CD4-positive, alpha-beta T cell treated with Interleukin-6 at 100 ng/mL for 8 hours (primary cell): Measurements from ENCODE around the gene KLHL9.

Source experiments
- DNase-seq: peaks from one replicate; pipeline ENCODE4 v3.0.0-alpha.2; 2020; ENCODE audit warnings: mixed read lengths, low spot score

The KLHL9 gene

GRCh38 chr9:21317956-21318923, 17.0 kb downstream of the KLHL9 start:
- peak; percentile 28 for DNase-seq

GRCh38 chr9:21316860-21317259, 18.3 kb downstream of the KLHL9 start:
- DNase-seq, result no peak

GRCh38 chr9:21316032-21316842, 19.0 kb downstream of the KLHL9 start:
- DNase-seq, result no peak

- DNase-seq, result no peak
These were observed 21.1 kb downstream of the KLHL9 start for GRCh38 chr9:21314152-21314551.

GRCh38 chr9:21311889-21312288, 23.3 kb downstream of the KLHL9 start:
- DNase-seq, result no peak

- no peak for DNase-seq
These were observed 30.0 kb downstream of the KLHL9 start, which contains the start of gene IFNA5 for GRCh38 chr9:21305213-21305612. TSS of gene IFNA5 (minus strand) at chr9:21305313. CDS start at chr9:21305256, 57 bp downstream.

- no peak for DNase-seq
These were observed 39.2 kb downstream of the KLHL9 start for GRCh38 chr9:21295992-21296391.

GRCh38 chr9:21294904-21295538, 40.2 kb downstream of the KLHL9 start:
- no peak for DNase-seq

- no peak for DNase-seq
These were observed 40.8 kb downstream of the KLHL9 start for GRCh38 chr9:21294364-21294774.

- DNase-seq, result no peak
These were observed 45.4 kb downstream of the KLHL9 start for GRCh38 chr9:21289848-21290247.

GRCh38 chr9:21287280-21287679, 47.9 kb downstream of the KLHL9 start:
- DNase-seq, result no peak

- DNase-seq, result no peak
These were observed 48.5 kb downstream of the KLHL9 start for GRCh38 chr9:21286659-21287058.

GRCh38 chr9:21286099-21286498, 49.1 kb downstream of the KLHL9 start:
- DNase-seq, result no peak

GRCh38 chr9:21281275-21281674, 53.9 kb downstream of the KLHL9 start:
- no peak for DNase-seq
